Measurements from ENCODE around the gene ROPN1L. TPM values are rescaled to one million over a fixed set of nuclear protein-coding genes. Genes with fewer than 3 reads are reported as not detected.

Gene ROPN1L
- total and polyA plus RNA-seq, 2 experiments from 2014 or later = 0.30 TPM; not detected in 1

DNA sequence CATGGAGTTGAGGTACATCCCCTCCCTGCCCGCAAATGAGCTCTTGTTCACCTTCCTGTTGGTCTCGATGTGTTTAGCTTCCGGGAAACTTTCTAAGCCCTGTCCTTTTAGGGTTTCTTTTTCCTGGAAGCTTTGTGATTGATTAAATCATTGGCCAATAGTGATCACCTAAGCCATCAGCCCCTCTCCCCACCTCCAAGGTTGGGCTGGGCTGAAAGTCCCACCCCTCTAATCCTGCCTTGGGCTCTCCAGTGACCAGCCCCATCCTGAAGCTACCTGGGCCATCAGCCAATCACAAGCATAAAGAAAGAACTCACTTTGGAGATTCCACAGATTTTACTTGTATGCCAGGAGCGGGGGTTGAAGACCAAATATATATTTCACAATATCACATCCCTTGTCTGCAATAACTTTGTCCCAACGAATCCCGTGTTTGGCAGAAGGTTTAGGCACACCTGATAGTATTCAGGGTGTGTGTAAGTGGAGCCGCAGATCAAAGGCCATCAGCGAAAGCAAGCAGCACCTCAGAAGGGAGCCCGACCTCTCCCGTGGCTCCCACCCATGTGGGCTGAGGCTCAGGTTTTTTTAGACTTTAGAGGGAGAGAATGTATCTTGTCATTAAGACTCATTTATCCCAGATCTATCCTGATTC lies 20.4 kb downstream of the ROPN1L start:
- WGBS (ENCODE audit: low lambda C conversion rate, missing lambda C conversion rate) = 71% methylated on average over 10 of the region's 10 CpGs
- H3K4me1 ChIP-seq (ENCODE audit: insufficient read depth) = no peaks in the 10 kb centered on the region

DNA sequence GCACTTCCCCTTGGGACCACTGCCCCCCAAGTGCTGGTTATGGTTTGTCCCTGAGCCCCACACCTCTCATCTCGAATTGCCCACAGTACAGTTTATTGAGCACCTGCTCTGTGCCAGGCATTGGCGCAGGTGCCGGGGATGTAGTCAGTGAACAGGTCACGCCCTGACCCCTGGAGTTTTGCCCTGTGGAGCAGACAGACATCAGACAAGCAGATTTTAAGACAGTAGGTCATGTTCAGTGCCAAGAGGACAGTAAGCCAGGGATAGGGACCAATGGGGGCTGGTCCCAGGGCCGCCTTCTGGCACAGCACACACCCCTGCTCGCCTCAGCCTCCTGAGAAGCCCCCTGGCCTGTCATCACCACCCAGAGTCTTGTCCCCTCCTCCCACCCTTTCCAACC lies 21.9 kb downstream of the ROPN1L start:
- no peak overlapping the region for H3K27ac ChIP-seq
- H3K4me3 ChIP-seq = no peak overlapping the region
- no peak for DNase-seq (ENCODE audit: low spot score)
- no peaks in the 10 kb centered on the region for H3K27me3 ChIP-seq
- no peak for TF ChIP-seq EZH2 (IDR thresholded peaks at IDR 0.05; ENCODE audit: borderline replicate concordance)
- no peak for TF ChIP-seq EZH2phosphoT487 (IDR thresholded peaks at IDR 0.05; ENCODE audit: low read depth, severe bottlenecking, unreplicated experiment)
- TF ChIP-seq, protein P1, sequence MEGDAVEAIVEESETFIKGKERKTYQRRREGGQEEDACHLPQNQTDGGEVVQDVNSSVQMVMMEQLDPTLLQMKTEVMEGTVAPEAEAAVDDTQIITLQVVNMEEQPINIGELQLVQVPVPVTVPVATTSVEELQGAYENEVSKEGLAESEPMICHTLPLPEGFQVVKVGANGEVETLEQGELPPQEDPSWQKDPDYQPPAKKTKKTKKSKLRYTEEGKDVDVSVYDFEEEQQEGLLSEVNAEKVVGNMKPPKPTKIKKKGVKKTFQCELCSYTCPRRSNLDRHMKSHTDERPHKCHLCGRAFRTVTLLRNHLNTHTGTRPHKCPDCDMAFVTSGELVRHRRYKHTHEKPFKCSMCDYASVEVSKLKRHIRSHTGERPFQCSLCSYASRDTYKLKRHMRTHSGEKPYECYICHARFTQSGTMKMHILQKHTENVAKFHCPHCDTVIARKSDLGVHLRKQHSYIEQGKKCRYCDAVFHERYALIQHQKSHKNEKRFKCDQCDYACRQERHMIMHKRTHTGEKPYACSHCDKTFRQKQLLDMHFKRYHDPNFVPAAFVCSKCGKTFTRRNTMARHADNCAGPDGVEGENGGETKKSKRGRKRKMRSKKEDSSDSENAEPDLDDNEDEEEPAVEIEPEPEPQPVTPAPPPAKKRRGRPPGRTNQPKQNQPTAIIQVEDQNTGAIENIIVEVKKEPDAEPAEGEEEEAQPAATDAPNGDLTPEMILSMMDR (IDR thresholded peaks at IDR 0.05; ENCODE audit: poor library complexity) = no peak
- H3K9me3 ChIP-seq (ENCODE audit: low read depth) = no peaks in the 10 kb centered on the region
- no peaks in the 10 kb centered on the region for H3K36me3 ChIP-seq (replicated peaks; ENCODE audit: insufficient read depth, low read depth)
- H3K9me2 ChIP-seq (replicated peaks; ENCODE audit: insufficient read depth) = no peaks in the 10 kb centered on the region
- H3K4me2 ChIP-seq = no peak overlapping the region
- no peaks in the 10 kb centered on the region for H3K4me1 ChIP-seq (ENCODE audit: insufficient read depth)
- 93% methylated on average over 4 of the region's 6 CpGs for WGBS (ENCODE audit: low lambda C conversion rate, missing lambda C conversion rate)
- H3K79me2 ChIP-seq = no peaks in the 10 kb centered on the region
- H4K20me1 ChIP-seq (ENCODE audit: insufficient read depth, poor library complexity, severe bottlenecking) = no peaks in the 10 kb centered on the region
- no peak overlapping the region for H2AFZ ChIP-seq

More for the DNA sequence above, 20.4 kb downstream of the ROPN1L start:
- Histone ChIP-seq H3K9me3 (ENCODE audit: low read depth) (no peaks in the 10 kb centered on the region), H3K79me2 (no peaks in the 10 kb centered on the region), H3K27me3 (no peaks in the 10 kb centered on the region), H3K36me3 (replicated peaks; ENCODE audit: insufficient read depth, low read depth) (no peaks in the 10 kb centered on the region), H3K4me3 (no peak overlapping the region), H3K4me2 (no peak overlapping the region), H3K27ac (no peak overlapping the region), H2AFZ (no peak overlapping the region), H4K20me1 (ENCODE audit: insufficient read depth, poor library complexity, severe bottlenecking) (no peaks in the 10 kb centered on the region), H3K9me2 (replicated peaks; ENCODE audit: insufficient read depth) (no peaks in the 10 kb centered on the region)
- TF ChIP-seq, protein P1 (IDR thresholded peaks at IDR 0.05; ENCODE audit: poor library complexity) = no peak
- TF ChIP-seq EZH2 (IDR thresholded peaks at IDR 0.05; ENCODE audit: borderline replicate concordance) (no peak), EZH2phosphoT487 (IDR thresholded peaks at IDR 0.05; ENCODE audit: low read depth, severe bottlenecking, unreplicated experiment) (no peak)
- no peak for DNase-seq (ENCODE audit: low spot score)

DNA sequence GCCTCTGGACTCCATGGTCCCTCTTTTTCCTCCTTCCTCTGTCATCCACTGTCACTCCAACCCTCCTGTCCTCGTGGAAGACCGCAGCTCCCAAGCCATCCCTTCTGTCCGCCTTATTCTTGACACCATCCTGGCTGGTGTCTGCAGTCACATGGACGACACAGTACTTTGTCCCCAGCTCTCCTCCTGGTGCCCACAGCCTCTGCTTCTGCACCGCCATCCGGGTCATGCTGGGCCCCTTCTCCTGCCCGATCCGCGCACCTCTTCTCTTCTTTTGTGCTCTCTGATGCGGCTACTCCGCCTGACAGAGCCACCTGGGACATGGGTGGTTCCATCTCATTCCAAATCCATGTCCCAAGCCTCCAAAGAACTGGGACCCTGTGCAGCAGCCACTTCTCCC lies 22.5 kb downstream of the ROPN1L start:
- no peak overlapping the region for H3K4me2 ChIP-seq
- no peaks in the 10 kb centered on the region for H3K4me1 ChIP-seq (ENCODE audit: insufficient read depth)
- no peaks in the 10 kb centered on the region for H4K20me1 ChIP-seq (ENCODE audit: insufficient read depth, poor library complexity, severe bottlenecking)
- no peaks in the 10 kb centered on the region for H3K9me2 ChIP-seq (replicated peaks; ENCODE audit: insufficient read depth)
- H3K36me3 ChIP-seq (replicated peaks; ENCODE audit: insufficient read depth, low read depth) = no peaks in the 10 kb centered on the region
- DNase-seq (ENCODE audit: low spot score) = no peak
- WGBS (ENCODE audit: low lambda C conversion rate, missing lambda C conversion rate) = 95% methylated on average over 11 of the region's 11 CpGs
- no peak overlapping the region for H2AFZ ChIP-seq
- no peaks in the 10 kb centered on the region for H3K27me3 ChIP-seq
- no peak overlapping the region for H3K4me3 ChIP-seq
- H3K27ac ChIP-seq = no peak overlapping the region
- H3K79me2 ChIP-seq = no peaks in the 10 kb centered on the region
- no peaks in the 10 kb centered on the region for H3K9me3 ChIP-seq (ENCODE audit: low read depth)
- TF ChIP-seq EZH2 (IDR thresholded peaks at IDR 0.05; ENCODE audit: borderline replicate concordance) (no peak), EZH2phosphoT487 (IDR thresholded peaks at IDR 0.05; ENCODE audit: low read depth, severe bottlenecking, unreplicated experiment) (no peak)
- TF ChIP-seq, protein P1 (IDR thresholded peaks at IDR 0.05; ENCODE audit: poor library complexity) = no peak

All from hepatocyte (in vitro differentiated cells).